Nephron progenitor cell (in vitro differentiated cells): ENCODE measurements around the gene E2F3.
"Not testable (repeated sequence)": the region's sequence is repeated elsewhere in the genome, so short reads cannot be mapped to it uniquely, and the experiment has no call there.

Experiments
- DNase-seq: peaks from one replicate; pipeline ENCODE4 v3.0.0; 2021
- H3K27ac Mint-ChIP-seq: 2 replicates; pipeline ENCODE4 v1.8.0; 2021; ENCODE audit warnings: mild to moderate bottlenecking, moderate library complexity, mixed read lengths
- H3K27me3 Mint-ChIP-seq: 2 replicates; pipeline ENCODE4 v1.8.0; 2021; ENCODE audit warnings: mild to moderate bottlenecking, low read depth, mixed read lengths; ENCODE audit not compliant: poor library complexity
- H3K36me3 Mint-ChIP-seq: 2 replicates; pipeline ENCODE4 v1.8.0; 2021; ENCODE audit warnings: low read depth, mixed read lengths
- H3K4me1 Mint-ChIP-seq: 2 replicates; pipeline ENCODE4 v1.8.0; 2021; ENCODE audit warnings: mixed read lengths
- H3K4me3 Mint-ChIP-seq: 2 replicates; pipeline ENCODE4 v1.8.0; 2021; ENCODE audit warnings: mild to moderate bottlenecking, moderate library complexity, mixed read lengths
- H3K9me3 Mint-ChIP-seq: 2 replicates; pipeline ENCODE4 v1.8.0; 2021; ENCODE audit warnings: mild to moderate bottlenecking, moderate library complexity, mixed read lengths
- CTCF ChIP-seq: fragments of 200-600 bp; sonication (generic); IDR thresholded peaks from 2 replicates; pipeline ENCODE4 v1.5.0; 2021; ENCODE audit warnings: antibody characterized with exemption

E2F3 gene

GRCh38 chr6:20509212-20509611 lies 107.5 kb downstream of the E2F3 start:
- Mint-ChIP-seq H3K27me3 (peaks cover 5% of the 10 kb centered on the region), H3K27ac (peak overlapping the region; percentile 91), H3K4me3 (no peak overlapping the region), H3K9me3 (no peaks in the 10 kb centered on the region), H3K4me1 (peaks cover 34% of the 10 kb centered on the region), H3K36me3 (no peaks in the 10 kb centered on the region)
- TF ChIP-seq CTCF, result no peak
- peak; percentile 11 for DNase-seq

- Mint-ChIP-seq H3K9me3 (no peaks in the 10 kb centered on the region), H3K4me3 (no peak overlapping the region), H3K27me3 (peaks cover 5% of the 10 kb centered on the region), H3K4me1 (peaks cover 34% of the 10 kb centered on the region), H3K36me3 (no peaks in the 10 kb centered on the region), H3K27ac (no peak overlapping the region)
- DNase-seq, result no peak
- no peak for TF ChIP-seq CTCF
Measured at GRCh38 chr6:20511852-20512251, 110.2 kb downstream of the E2F3 start.

DNA sequence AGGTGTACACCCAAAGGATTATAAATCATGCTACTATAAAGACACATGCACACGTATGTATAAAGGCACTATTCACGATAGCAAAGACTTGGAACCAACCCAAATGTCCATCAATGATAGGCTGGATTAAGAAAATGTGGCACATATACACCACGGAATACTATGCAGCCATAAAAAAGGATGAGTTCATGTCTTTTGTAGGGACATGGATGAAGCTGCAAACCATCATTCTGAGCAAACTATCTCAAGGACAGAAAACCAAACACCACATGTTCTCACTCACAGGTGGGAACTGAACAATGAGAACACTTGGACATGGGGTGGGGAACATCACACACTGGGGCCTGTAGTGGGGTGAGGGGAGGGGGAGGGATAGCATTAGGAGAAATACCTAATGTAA lies 123.5 kb downstream of the E2F3 start:
- not testable (repeated sequence) for H3K4me3 Mint-ChIP-seq, DNase-seq, H3K27ac Mint-ChIP-seq, H3K36me3 Mint-ChIP-seq, H3K9me3 Mint-ChIP-seq, H3K27me3 Mint-ChIP-seq
- H3K4me1 Mint-ChIP-seq, result peaks cover 17% of the 10 kb centered on the region

DNA sequence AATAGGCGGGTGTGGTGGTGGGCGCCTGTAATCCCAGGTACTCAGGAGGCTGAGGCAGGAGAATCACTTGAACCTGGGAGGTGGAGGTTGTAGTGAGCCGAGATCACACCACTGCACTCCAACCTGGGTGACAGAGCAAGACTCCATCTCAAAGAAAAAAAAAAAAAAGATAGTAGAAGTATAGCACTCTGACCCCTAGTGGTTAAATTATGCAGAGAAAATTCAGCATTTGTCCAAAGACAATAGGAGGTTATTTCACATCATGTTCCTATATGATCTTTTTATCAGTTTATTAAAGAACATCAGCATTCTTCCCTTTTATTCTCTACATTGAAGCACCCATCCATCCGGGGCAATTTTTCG lies 127.4 kb downstream of the E2F3 start:
- H3K4me3 Mint-ChIP-seq, DNase-seq, H3K9me3 Mint-ChIP-seq, H3K27ac Mint-ChIP-seq, H3K36me3 Mint-ChIP-seq: not testable (repeated sequence)
- peak; percentile 44 for TF ChIP-seq CTCF
- Mint-ChIP-seq H3K27me3 (peaks cover 14% of the 10 kb centered on the region), H3K4me1 (peaks cover 19% of the 10 kb centered on the region)

GRCh38 chr6:20532881-20533280 lies 131.2 kb downstream of the E2F3 start:
- H3K4me3 Mint-ChIP-seq, result no peak overlapping the region
- peaks cover 35% of the 10 kb centered on the region for H3K4me1 Mint-ChIP-seq
- H3K36me3 Mint-ChIP-seq, result peaks cover 10% of the 10 kb centered on the region
- no peak for DNase-seq
- TF ChIP-seq CTCF, result no peak
- no peaks in the 10 kb centered on the region for H3K9me3 Mint-ChIP-seq
- no peak overlapping the region for H3K27ac Mint-ChIP-seq
- peaks cover 14% of the 10 kb centered on the region for H3K27me3 Mint-ChIP-seq

- TF ChIP-seq CTCF, result no peak
Measured at GRCh38 chr6:20533746-20534294, 132.1 kb downstream of the E2F3 start.

More at GRCh38 chr6:20533746-20534294, 132.1 kb downstream of the E2F3 start:
- Mint-ChIP-seq H3K9me3 (no peaks in the 10 kb centered on the region), H3K27ac (peak overlapping the region; percentile 64), H3K27me3 (peaks cover 14% of the 10 kb centered on the region), H3K4me1 (peaks cover 30% of the 10 kb centered on the region), H3K4me3 (peak overlapping the region; percentile 98), H3K36me3 (peaks cover 10% of the 10 kb centered on the region)
- no peak for DNase-seq
